IMR-90 (cell line): Measurements from ENCODE around the gene PSMG1. TPM values are rescaled to one million over a fixed set of nuclear protein-coding genes. Genes with fewer than 3 reads are reported as not detected.

Source experiments
- ATAC-seq: fragments of 200-7000 bp; cut with Tn5 transposase; 2 replicates; pipeline ENCODE4 v1.9.1; 2020; ENCODE audit warnings: low read depth, mild to moderate bottlenecking, moderate library complexity
- BruUV-seq: library from RNA; stranded (reverse); fragments of 400-500 nt; replicated peaks from 2 replicates; lab custom pipeline; 2021; lab: Mats Ljungman, UMichigan
- CTCF ChIA-PET: fragments of 300-600 bp; formaldehyde crosslinking; extraction: SDS; loops from one replicate; lab custom pipeline; 2021; ENCODE audit warnings: antibody characterized with exemption; lab: Yijun Ruan, JAX
- POLR2A ChIA-PET: fragments of 300-600 bp; sonication (Branson Sonifier 250); formaldehyde crosslinking; loops from one replicate; lab custom pipeline; 2022; ENCODE audit warnings: antibody characterized with exemption; ENCODE audit not compliant: unreplicated experiment; lab: Charles Lee
- DNase-seq: peaks from one replicate; pipeline ENCODE4 v3.0.0; 2013
- H2AFZ ChIP-seq: replicated peaks from 2 replicates; pipeline ENCODE3; 2013; ENCODE audit warnings: low read length, mild to moderate bottlenecking; ENCODE audit not compliant: poor library complexity
- H2AK5ac ChIP-seq: 2 replicates; pipeline ENCODE4 v1.6.1; 2013; ENCODE audit warnings: low read depth, low read length, inconsistent platforms
- H2AK9ac ChIP-seq: replicated peaks from 2 replicates; pipeline ENCODE3; 2013; ENCODE audit warnings: mild to moderate bottlenecking, low read depth, low read length, moderate library complexity; ENCODE audit not compliant: poor library complexity
- H2BK120ac ChIP-seq: 2 replicates; pipeline ENCODE4 v1.6.1; 2013; ENCODE audit warnings: low read depth, low read length, inconsistent platforms
- H2BK15ac ChIP-seq: 3 replicates; pipeline ENCODE4 v1.6.1; 2013; ENCODE audit warnings: low read depth, low read length, inconsistent platforms
- H2BK20ac ChIP-seq: 2 replicates; pipeline ENCODE4 v1.6.1; 2013; ENCODE audit warnings: low read depth, mild to moderate bottlenecking, inconsistent platforms, low read length, moderate library complexity
- H2BK5ac ChIP-seq: 2 replicates; pipeline ENCODE4 v1.6.1; 2013; ENCODE audit warnings: mild to moderate bottlenecking, low read depth, low read length, inconsistent platforms; ENCODE audit not compliant: poor library complexity, severe bottlenecking
- H3K14ac ChIP-seq: replicated peaks from 2 replicates; pipeline ENCODE4 v1.6.1; 2013; ENCODE audit warnings: low read depth, low read length, inconsistent platforms
- H3K18ac ChIP-seq: 2 replicates; pipeline ENCODE4 v1.6.1; 2013; ENCODE audit warnings: low read depth, low read length, control low read depth
- H3K23ac ChIP-seq: 2 replicates; pipeline ENCODE4 v1.6.1; 2013; ENCODE audit warnings: low read depth, low read length, inconsistent platforms
- H3K27ac ChIP-seq: 2 replicates; pipeline ENCODE4 v1.5.1; 2013; ENCODE audit warnings: mild to moderate bottlenecking, control low read depth, low read length; ENCODE audit not compliant: insufficient read depth
- H3K27me3 ChIP-seq: 2 replicates; pipeline ENCODE4 v1.6.1; 2013; ENCODE audit warnings: low read length; ENCODE audit not compliant: control insufficient read depth, insufficient read depth
- H3K36me3 ChIP-seq: 2 replicates; pipeline ENCODE4 v1.6.1; 2013; ENCODE audit warnings: low read length, mixed read lengths; ENCODE audit not compliant: control insufficient read depth, insufficient read depth
- H3K4ac ChIP-seq: 2 replicates; pipeline ENCODE4 v1.6.1; 2013; ENCODE audit warnings: low read depth, low read length, inconsistent platforms
- H3K4me1 ChIP-seq: 2 replicates; pipeline ENCODE4 v1.6.1; 2013; ENCODE audit warnings: low read length, mixed read lengths; ENCODE audit not compliant: control insufficient read depth, insufficient read depth
- H3K4me2 ChIP-seq: 2 replicates; pipeline ENCODE4 v1.6.1; 2013; ENCODE audit warnings: low read depth, mild to moderate bottlenecking, control low read depth, low read length, moderate library complexity
- H3K4me3 ChIP-seq: 2 replicates; pipeline ENCODE4 v1.5.1; 2013; ENCODE audit warnings: low read depth, mild to moderate bottlenecking, control low read depth, low read length, moderate library complexity; ENCODE audit not compliant: insufficient read depth
- H3K56ac ChIP-seq: 2 replicates; pipeline ENCODE4 v1.6.1; 2013; ENCODE audit warnings: low read length, inconsistent platforms; ENCODE audit not compliant: insufficient read depth; ENCODE audit errors: extremely low read depth
- H3K79me1 ChIP-seq, 2 experiments: 2 replicates each; pipeline ENCODE4 v1.6.1; 2013; ENCODE audit warnings: low read length in 2 of 2, inconsistent platforms in 1 of 2, low read depth in 1 of 2
- H3K9ac ChIP-seq: 2 replicates; pipeline ENCODE4 v1.6.1; 2013; ENCODE audit warnings: low read depth, low read length, control low read depth
- H3K9me1 ChIP-seq: 2 replicates; pipeline ENCODE4 v1.6.1; 2013; ENCODE audit warnings: low read length, inconsistent platforms; ENCODE audit not compliant: insufficient read depth
- H3K9me3 ChIP-seq: 2 replicates; pipeline ENCODE4 v1.6.1; 2013; ENCODE audit warnings: low read length; ENCODE audit not compliant: control insufficient read depth, insufficient read depth
- H4K20me1 ChIP-seq: 2 replicates; pipeline ENCODE4 v1.6.1; 2013; ENCODE audit warnings: low read length, inconsistent platforms; ENCODE audit not compliant: insufficient read depth
- H4K5ac ChIP-seq: 2 replicates; pipeline ENCODE4 v1.6.1; 2013; ENCODE audit warnings: mild to moderate bottlenecking, low read depth, low read length, control low read depth
- H4K8ac ChIP-seq, 2 experiments: 2 replicates each; pipeline ENCODE4 v1.6.1; 2013; ENCODE audit warnings: low read depth in 2 of 2, low read length in 2 of 2, control low read depth in 1 of 2, inconsistent platforms in 1 of 2
- H4K91ac ChIP-seq: 2 replicates; pipeline ENCODE4 v1.6.1; 2013; ENCODE audit warnings: low read depth, low read length, inconsistent platforms; ENCODE audit not compliant: insufficient read depth
- CEBPB ChIP-seq: IDR thresholded peaks from 2 replicates; pipeline ENCODE4 v1.6.1; 2012; ENCODE audit warnings: low read depth, low read length, improper control_type of control experiment
- CHD1 ChIP-seq: IDR thresholded peaks from 2 replicates; pipeline ENCODE4 v1.6.1; 2012; ENCODE audit warnings: low read depth, low read length, improper control_type of control experiment
- MAFK ChIP-seq: IDR thresholded peaks from 2 replicates; pipeline ENCODE4 v1.6.1; 2012; ENCODE audit warnings: low read depth, low read length, improper control_type of control experiment
- MXI1 ChIP-seq: IDR thresholded peaks from 2 replicates; pipeline ENCODE4 v1.6.1; 2012; ENCODE audit warnings: low read depth, mild to moderate bottlenecking, low read length, moderate library complexity, borderline replicate concordance
- NFE2L2 ChIP-seq: fragments of 150-350 bp; IDR thresholded peaks from 2 replicates; pipeline ENCODE4 v1.6.1; 2016; ENCODE audit warnings: low read depth, mild to moderate bottlenecking, low read length
- POLR2A ChIP-seq: IDR thresholded peaks from 2 replicates; pipeline ENCODE4 v1.6.1; 2012; ENCODE audit warnings: mild to moderate bottlenecking, low read depth, low read length
- RCOR1 ChIP-seq: IDR thresholded peaks from 2 replicates; pipeline ENCODE4 v1.6.1; 2012; ENCODE audit warnings: mild to moderate bottlenecking, low read length, improper control_type of control experiment; ENCODE audit not compliant: insufficient replicate concordance
- RFX5 ChIP-seq: IDR thresholded peaks from 2 replicates; pipeline ENCODE4 v1.8.0; 2012; ENCODE audit warnings: low read depth, mild to moderate bottlenecking, low read length, moderate library complexity
- SMC3 ChIP-seq: fragments of 150-350 bp; IDR thresholded peaks from 2 replicates; pipeline ENCODE4 v1.6.1; 2016; ENCODE audit warnings: low read depth, mild to moderate bottlenecking, antibody characterized with exemption, low read length, moderate library complexity
- WGBS, 2 experiments: methylation state at CpG; one replicate each; pipeline versions ENCODE4 v1.1.5 to v1.1.7; 2013; ENCODE audit warnings: missing lambda C conversion rate in 2 of 2; ENCODE audit not compliant: insufficient read length in 1 of 2; ENCODE audit errors: extremely low coverage in 2 of 2; 5-methylcytosine and 5-hydroxymethylcytosine counted together
- dilution Hi-C: fragments of 300-500 bp; cut with HindIII; formaldehyde crosslinking; loops from one replicate; pipeline ENCODE4 v1.14.3; 2018; ENCODE audit warnings: low sequenced_read_pairs; ENCODE audit not compliant: unreplicated experiment
- in situ Hi-C: fragments of 300-500 bp; cut with MboI; formaldehyde crosslinking; loops from 3 replicates; pipeline ENCODE4 v1.14.3; 2019; ENCODE audit warnings: low sequenced_read_pairs, inconsistent platforms, mixed read lengths
- intact Hi-C: fragments of 100-400 bp; cut with micrococcal nuclease; formaldehyde crosslinking; loops from 2 replicates; pipeline ENCODE4 v1.10.0; 2022
- polyA plus RNA-seq, 3 experiments: library from polyadenylated mRNA; depleted of rRNA; stranded (reverse); fragments of >200 nt; gene quantifications; 2 replicates each; pipeline ENCODE4 v1.2.3, GENCODE V29; 2012; ENCODE audit warnings: low replicate concordance in 1 of 3
- total RNA-seq: library from RNA; depleted of rRNA; stranded (reverse); fragments of >200 nt; gene quantifications from 2 replicates; pipeline ENCODE4 v1.2.3, GENCODE V29; 2012
- TF ChIP-seq, protein P1 (sequence below): fragments of 150-350 bp; IDR thresholded peaks from 2 replicates; pipeline ENCODE4 v1.6.1; 2017; ENCODE audit warnings: mild to moderate bottlenecking, antibody characterized with exemption, low read length, low read depth
- TF ChIP-seq, protein P2 (sequence below): fragments of 150-350 bp; IDR thresholded peaks from 2 replicates; pipeline ENCODE4 v1.6.1; 2016; ENCODE audit warnings: low read depth, mild to moderate bottlenecking, low read length, moderate library complexity, borderline replicate concordance
- TF ChIP-seq, protein P3 (sequence below): conservative IDR thresholded peaks from 2 replicates; pipeline ENCODE4 v1.5.1; 2012; ENCODE audit warnings: mild to moderate bottlenecking, low read depth, low read length, improper control_type of control experiment

Gene PSMG1
- total and polyA plus RNA-seq, 2 of the 4 experiments (the other 2 are of a cell fraction): 37.8 to 45.4 TPM

DNA sequence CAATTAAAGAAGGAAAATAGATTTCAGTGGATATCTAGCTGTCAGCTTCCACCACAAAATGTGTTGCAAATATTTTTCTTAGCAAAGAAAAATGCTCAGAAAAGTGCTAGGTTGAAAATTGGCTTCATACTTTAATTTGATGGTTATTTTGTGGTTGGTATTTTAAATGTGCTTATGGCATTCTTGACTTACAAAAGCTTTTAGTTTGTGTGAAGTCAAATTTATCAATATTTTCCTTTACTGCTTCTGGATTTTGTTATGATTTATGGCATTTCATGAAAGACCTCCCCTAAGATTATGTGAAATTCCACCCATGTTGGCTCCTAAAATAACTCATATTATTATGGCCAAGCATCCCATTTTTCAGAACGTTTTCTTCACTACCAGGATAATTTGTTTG, 51.5 kb downstream of the PSMG1 start:
- Histone ChIP-seq H4K20me1 (no peaks in the 10 kb centered on the region), H3K4me3 (no peak overlapping the region), H3K9ac (no peak overlapping the region), H2BK120ac (no peak overlapping the region), H3K36me3 (no peaks in the 10 kb centered on the region), H3K27me3 (no peaks in the 10 kb centered on the region; the same call in 1 of the 2 replicates), H3K4ac (no peak overlapping the region), H3K79me1 (no peaks in the 10 kb centered on the region), H2AFZ (no peak overlapping the region), H3K9me1 (no peaks in the 10 kb centered on the region; the same call in 1 of the 2 replicates), H2BK15ac (no peak overlapping the region), H3K56ac (no peak overlapping the region), H3K9me3 (peaks cover 7% of the 10 kb centered on the region), H4K5ac (no peak overlapping the region), H2AK5ac (no peak overlapping the region), H2BK20ac (no peak overlapping the region), H2AK9ac (no peak overlapping the region), H4K8ac (no peak overlapping the region), H4K91ac (no peak overlapping the region), H3K4me2 (no peak overlapping the region), H2BK5ac (no peak overlapping the region), H3K18ac (no peak overlapping the region), H3K27ac (no peak overlapping the region), H3K23ac (no peak overlapping the region), H3K4me1 (peaks cover 4% of the 10 kb centered on the region; the same call in 1 of the 2 replicates), H3K14ac (no peak overlapping the region)
- no peak for TF ChIP-seq SMC3
- TF ChIP-seq, protein P1, sequence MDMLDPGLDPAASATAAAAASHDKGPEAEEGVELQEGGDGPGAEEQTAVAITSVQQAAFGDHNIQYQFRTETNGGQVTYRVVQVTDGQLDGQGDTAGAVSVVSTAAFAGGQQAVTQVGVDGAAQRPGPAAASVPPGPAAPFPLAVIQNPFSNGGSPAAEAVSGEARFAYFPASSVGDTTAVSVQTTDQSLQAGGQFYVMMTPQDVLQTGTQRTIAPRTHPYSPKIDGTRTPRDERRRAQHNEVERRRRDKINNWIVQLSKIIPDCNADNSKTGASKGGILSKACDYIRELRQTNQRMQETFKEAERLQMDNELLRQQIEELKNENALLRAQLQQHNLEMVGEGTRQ: no peak
- TF ChIP-seq CHD1: no peak
- TF ChIP-seq, protein P2, sequence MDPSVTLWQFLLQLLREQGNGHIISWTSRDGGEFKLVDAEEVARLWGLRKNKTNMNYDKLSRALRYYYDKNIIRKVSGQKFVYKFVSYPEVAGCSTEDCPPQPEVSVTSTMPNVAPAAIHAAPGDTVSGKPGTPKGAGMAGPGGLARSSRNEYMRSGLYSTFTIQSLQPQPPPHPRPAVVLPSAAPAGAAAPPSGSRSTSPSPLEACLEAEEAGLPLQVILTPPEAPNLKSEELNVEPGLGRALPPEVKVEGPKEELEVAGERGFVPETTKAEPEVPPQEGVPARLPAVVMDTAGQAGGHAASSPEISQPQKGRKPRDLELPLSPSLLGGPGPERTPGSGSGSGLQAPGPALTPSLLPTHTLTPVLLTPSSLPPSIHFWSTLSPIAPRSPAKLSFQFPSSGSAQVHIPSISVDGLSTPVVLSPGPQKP: no peak
- no peak for TF ChIP-seq NFE2L2
- no peak for TF ChIP-seq MAFK
- TF ChIP-seq RFX5: no peak
- TF ChIP-seq POLR2A: no peak
- TF ChIP-seq CEBPB: no peak
- TF ChIP-seq MXI1: no peak
- TF ChIP-seq, protein P3, sequence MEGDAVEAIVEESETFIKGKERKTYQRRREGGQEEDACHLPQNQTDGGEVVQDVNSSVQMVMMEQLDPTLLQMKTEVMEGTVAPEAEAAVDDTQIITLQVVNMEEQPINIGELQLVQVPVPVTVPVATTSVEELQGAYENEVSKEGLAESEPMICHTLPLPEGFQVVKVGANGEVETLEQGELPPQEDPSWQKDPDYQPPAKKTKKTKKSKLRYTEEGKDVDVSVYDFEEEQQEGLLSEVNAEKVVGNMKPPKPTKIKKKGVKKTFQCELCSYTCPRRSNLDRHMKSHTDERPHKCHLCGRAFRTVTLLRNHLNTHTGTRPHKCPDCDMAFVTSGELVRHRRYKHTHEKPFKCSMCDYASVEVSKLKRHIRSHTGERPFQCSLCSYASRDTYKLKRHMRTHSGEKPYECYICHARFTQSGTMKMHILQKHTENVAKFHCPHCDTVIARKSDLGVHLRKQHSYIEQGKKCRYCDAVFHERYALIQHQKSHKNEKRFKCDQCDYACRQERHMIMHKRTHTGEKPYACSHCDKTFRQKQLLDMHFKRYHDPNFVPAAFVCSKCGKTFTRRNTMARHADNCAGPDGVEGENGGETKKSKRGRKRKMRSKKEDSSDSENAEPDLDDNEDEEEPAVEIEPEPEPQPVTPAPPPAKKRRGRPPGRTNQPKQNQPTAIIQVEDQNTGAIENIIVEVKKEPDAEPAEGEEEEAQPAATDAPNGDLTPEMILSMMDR: no peak
- TF ChIP-seq RCOR1: no peak
- no CpG with 5 or more reads among the region's 1 CpG for WGBS, 2 experiments
- DNase-seq (no peak), ATAC-seq (no peak)
- intact Hi-C loops (no loop called here), dilution Hi-C loops (no loop called here), in situ Hi-C loops (no loop called here)
- CTCF ChIA-PET: no interaction called here
- no TSS peak for BruUV-seq
- POLR2A ChIA-PET: no interaction called here
